K562 (cell line): ENCODE measurements around the gene TCF19. TPM values are rescaled to one million over a fixed set of nuclear protein-coding genes. Genes with fewer than 3 reads are reported as not detected.

Experiments used
- EP300 ChIP-seq: IDR thresholded peaks from 2 replicates; pipeline ENCODE4 v1.6.1; 2012; ENCODE audit warnings: low read length, improper control_type of control experiment
- HNRNPLL ChIP-seq: fragments of 200-400 bp; formaldehyde crosslinking; IDR thresholded peaks from 2 replicates; pipeline ENCODE4 v1.6.1; 2017; ENCODE audit warnings: low read length, low read depth, mild to moderate bottlenecking; ENCODE audit not compliant: poor library complexity, severe bottlenecking
- MGA ChIP-seq: fragments of 450-650 bp; IDR thresholded peaks from 2 replicates; pipeline ENCODE4 v1.6.1; 2016; ENCODE audit warnings: mild to moderate bottlenecking, moderate library complexity
- MLLT1 ChIP-seq, 2 experiments: fragments of 450-650 bp; IDR thresholded peaks; 2 replicates each; pipeline ENCODE4 v1.6.1; 2016
- ZNF668 ChIP-seq: fragments of 250-450 bp; sonication (Bioruptor Pico); IDR thresholded peaks from 2 replicates; pipeline ENCODE4 v1.8.0; 2022; ENCODE audit warnings: mild to moderate bottlenecking, inconsistent platforms
- polyA plus RNA-seq, 8 experiments: library from polyadenylated mRNA; depleted of rRNA in 4 of 8; stranded (reverse) in 5 of 8; unstranded in 3 of 8; fragments of >200 nt; fragmentation: Nextera tagmentation in 2 of 8; fragmentation: Illumina TruSeq in 1 of 8; extraction: Ambion mirVana in 2 of 8; extraction: Trizol in 1 of 8; gene quantifications; 2 replicates each; pipeline versions ENCODE4 v1.2.1 to v1.2.3, GENCODE V29; 2011 to 2014; ENCODE audit warnings: inconsistent platforms in 1 of 8, missing spikeins in 1 of 8
- total RNA-seq, 7 experiments: library from RNA; depleted of rRNA in 6 of 7; stranded (reverse); fragments of >200 nt in 6 of 7; fragmentation: Illumina TruSeq in 2 of 7; extraction: Trizol in 2 of 7; gene quantifications; 2 replicates each; pipeline versions ENCODE4 v1.2.1 to v1.2.3, GENCODE V29; 2011 to 2021; ENCODE audit warnings: low replicate concordance in 1 of 7
- TF ChIP-seq, protein P1 (sequence below), 2 experiments: fragments of 450-650 bp; conservative IDR thresholded peaks; 2 replicates each; pipeline ENCODE4 v1.6.1; 2017; ENCODE audit warnings: mild to moderate bottlenecking in 2 of 2, moderate library complexity in 2 of 2
- TF ChIP-seq, protein P2 (sequence below): fragments of 450-650 bp; IDR thresholded peaks from 2 replicates; pipeline ENCODE4 v1.6.1; 2018; ENCODE audit not compliant: partially characterized antibody

TCF19 gene
- total and polyA plus RNA-seq, 9 of the 15 experiments (the other 6 are each of a cell fraction or from before 2014, with no cell fraction given): 4.2 to 42.5 (median 25.7) TPM

- TF ChIP-seq, protein P1, sequence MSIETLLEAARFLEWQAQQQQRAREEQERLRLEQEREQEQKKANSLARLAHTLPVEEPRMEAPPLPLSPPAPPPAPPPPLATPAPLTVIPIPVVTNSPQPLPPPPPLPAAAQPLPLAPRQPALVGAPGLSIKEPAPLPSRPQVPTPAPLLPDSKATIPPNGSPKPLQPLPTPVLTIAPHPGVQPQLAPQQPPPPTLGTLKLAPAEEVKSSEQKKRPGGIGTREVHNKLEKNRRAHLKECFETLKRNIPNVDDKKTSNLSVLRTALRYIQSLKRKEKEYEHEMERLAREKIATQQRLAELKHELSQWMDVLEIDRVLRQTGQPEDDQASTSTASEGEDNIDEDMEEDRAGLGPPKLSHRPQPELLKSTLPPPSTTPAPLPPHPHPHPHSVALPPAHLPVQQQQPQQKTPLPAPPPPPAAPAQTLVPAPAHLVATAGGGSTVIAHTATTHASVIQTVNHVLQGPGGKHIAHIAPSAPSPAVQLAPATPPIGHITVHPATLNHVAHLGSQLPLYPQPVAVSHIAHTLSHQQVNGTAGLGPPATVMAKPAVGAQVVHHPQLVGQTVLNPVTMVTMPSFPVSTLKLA (conservative IDR thresholded peaks at IDR 0.05): 0 out of 4 replicates have a peak, but pooled peaks of 1 of the 2 experiments have one; percentile 12
- TF ChIP-seq MLLT1 (IDR thresholded peaks at IDR 0.05) (no peak), MGA (peak; percentile 61), HNRNPLL (no peak), EP300 (no peak), ZNF668 (CRISPR knock-in tag) (no peak)
- TF ChIP-seq, protein P2, sequence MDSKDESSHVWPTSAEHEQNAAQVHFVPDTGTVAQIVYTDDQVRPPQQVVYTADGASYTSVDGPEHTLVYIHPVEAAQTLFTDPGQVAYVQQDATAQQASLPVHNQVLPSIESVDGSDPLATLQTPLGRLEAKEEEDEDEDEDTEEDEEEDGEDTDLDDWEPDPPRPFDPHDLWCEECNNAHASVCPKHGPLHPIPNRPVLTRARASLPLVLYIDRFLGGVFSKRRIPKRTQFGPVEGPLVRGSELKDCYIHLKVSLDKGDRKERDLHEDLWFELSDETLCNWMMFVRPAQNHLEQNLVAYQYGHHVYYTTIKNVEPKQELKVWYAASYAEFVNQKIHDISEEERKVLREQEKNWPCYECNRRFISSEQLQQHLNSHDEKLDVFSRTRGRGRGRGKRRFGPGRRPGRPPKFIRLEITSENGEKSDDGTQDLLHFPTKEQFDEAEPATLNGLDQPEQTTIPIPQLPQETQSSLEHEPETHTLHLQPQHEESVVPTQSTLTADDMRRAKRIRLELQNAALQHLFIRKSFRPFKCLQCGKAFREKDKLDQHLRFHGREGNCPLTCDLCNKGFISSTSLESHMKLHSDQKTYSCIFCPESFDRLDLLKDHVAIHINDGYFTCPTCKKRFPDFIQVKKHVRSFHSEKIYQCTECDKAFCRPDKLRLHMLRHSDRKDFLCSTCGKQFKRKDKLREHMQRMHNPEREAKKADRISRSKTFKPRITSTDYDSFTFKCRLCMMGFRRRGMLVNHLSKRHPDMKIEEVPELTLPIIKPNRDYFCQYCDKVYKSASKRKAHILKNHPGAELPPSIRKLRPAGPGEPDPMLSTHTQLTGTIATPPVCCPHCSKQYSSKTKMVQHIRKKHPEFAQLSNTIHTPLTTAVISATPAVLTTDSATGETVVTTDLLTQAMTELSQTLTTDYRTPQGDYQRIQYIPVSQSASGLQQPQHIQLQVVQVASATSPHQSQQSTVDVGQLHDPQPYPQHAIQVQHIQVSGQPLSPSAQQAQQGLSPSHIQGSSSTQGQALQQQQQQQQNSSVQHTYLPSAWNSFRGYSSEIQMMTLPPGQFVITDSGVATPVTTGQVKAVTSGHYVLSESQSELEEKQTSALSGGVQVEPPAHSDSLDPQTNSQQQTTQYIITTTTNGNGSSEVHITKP: peak; percentile 37
These were observed 17.6 kb downstream of the TCF19 start (continued) for GRCh38 chr6:31175971-31176370.
